B cell (primary cell): ENCODE results near the gene CFAP61. TPM values are rescaled to one million over a fixed set of nuclear protein-coding genes. Genes with fewer than 3 reads are reported as not detected.

Source experiments
- ATAC-seq: fragments of 200-7000 bp; cut with Tn5 transposase; one replicate; pipeline ENCODE4 v1.10.0; 2021; ENCODE audit warnings: low read depth, mild to moderate bottlenecking, moderate number of reproducible peaks, moderate library complexity
- CTCF ChIA-PET: fragments of 350-600 bp; sonication (Branson Sonifier 250); formaldehyde crosslinking; loops from one replicate; lab custom pipeline; 2021; ENCODE audit warnings: antibody characterized with exemption, inconsistent platforms; lab: Charles Lee
- POLR2A ChIA-PET: fragments of 350-600 bp; sonication (Branson Sonifier 250); formaldehyde crosslinking; loops from one replicate; lab custom pipeline; 2021; ENCODE audit warnings: antibody characterized with exemption; lab: Charles Lee
- DNase-seq: peaks from one replicate; pipeline ENCODE4 v3.0.0; 2013
- H2AFZ ChIP-seq: 2 replicates; pipeline ENCODE4 v1.6.1; 2012; ENCODE audit warnings: mild to moderate bottlenecking, low read depth, low read length; ENCODE audit not compliant: insufficient read depth, poor library complexity, severe bottlenecking
- H3K27ac ChIP-seq, 2 donors: 1 replicate in 1 of 2; 2 replicates in 1 of 2; pipeline ENCODE4 v1.5.1; 2012 to 2013; ENCODE audit warnings: low read length in 2 of 2, mild to moderate bottlenecking in 2 of 2, moderate library complexity in 1 of 2
- H3K27me3 ChIP-seq, 4 experiments: fragments of 200-600 bp in 1 of 4; sonication (generic) in 1 of 4; replicated peaks in 1 of 4; 1 replicate in 2 of 4; 2 replicates in 2 of 4; pipeline versions ENCODE4 v1.6.1 to v1.7.0; 2013 to 2016; ENCODE audit warnings: low read length in 3 of 4, mild to moderate bottlenecking in 2 of 4, mixed read lengths in 1 of 4, moderate library complexity in 1 of 4; ENCODE audit not compliant: insufficient read depth in 4 of 4, control insufficient read depth in 3 of 4; ENCODE audit errors: control extremely low read depth in 1 of 4
- H3K36me3 ChIP-seq, 2 experiments: replicated peaks in 1 of 2; 1 replicate in 1 of 2; 2 replicates in 1 of 2; pipeline versions ENCODE4 v1.6.1 to v1.7.1; 2013; ENCODE audit warnings: low read length in 1 of 2; ENCODE audit not compliant: insufficient read depth in 2 of 2, control insufficient read depth in 1 of 2; ENCODE audit errors: control extremely low read depth in 1 of 2, extremely low read depth in 1 of 2
- H3K4me1 ChIP-seq, 2 donors: fragments of 200-600 bp in 1 of 2; sonication (generic) in 1 of 2; 1 replicate in 1 of 2; 2 replicates in 1 of 2; pipeline versions ENCODE4 v1.5.1 to v1.6.1; 2013 to 2017; ENCODE audit warnings: low read length in 2 of 2; ENCODE audit not compliant: control insufficient read depth in 2 of 2, insufficient read depth in 2 of 2
- H3K4me2 ChIP-seq: replicated peaks from 2 replicates; pipeline ENCODE3; 2012; ENCODE audit warnings: mild to moderate bottlenecking, low read depth, low read length; ENCODE audit not compliant: poor library complexity, severe bottlenecking
- H3K4me3 ChIP-seq, 5 experiments: fragments of 200-600 bp in 1 of 5; sonication (generic) in 1 of 5; 1 replicate in 3 of 5; 2 replicates in 2 of 5; pipeline versions ENCODE4 v1.5.1 to v1.7.0; 2011 to 2016; ENCODE audit warnings: low read length in 4 of 5, mild to moderate bottlenecking in 4 of 5, low read depth in 2 of 5, control low read depth in 1 of 5, moderate library complexity in 1 of 5; ENCODE audit not compliant: insufficient read depth in 1 of 5; ENCODE audit errors: control extremely low read depth in 1 of 5, extremely low read depth in 1 of 5
- H3K79me2 ChIP-seq: fragments of 200-600 bp; sonication (generic); one replicate; pipeline ENCODE4 v1.6.0; 2016; ENCODE audit warnings: low read length; ENCODE audit not compliant: control insufficient read depth, insufficient read depth
- H3K9ac ChIP-seq: fragments of 200-600 bp; sonication (generic); 2 replicates; pipeline ENCODE4 v1.6.1; 2017; ENCODE audit warnings: mild to moderate bottlenecking, low read length, moderate library complexity
- H3K9me3 ChIP-seq, 3 donors: one replicate each; pipeline versions ENCODE4 v1.6.1 to v1.7.1; 2013; ENCODE audit warnings: low read length in 2 of 3; ENCODE audit not compliant: control insufficient read depth in 2 of 3, insufficient read depth in 1 of 3; ENCODE audit errors: control extremely low read depth in 1 of 3
- H4K20me1 ChIP-seq: 2 replicates; pipeline ENCODE4 v1.6.0; 2012; ENCODE audit warnings: mild to moderate bottlenecking, low read length; ENCODE audit not compliant: insufficient read depth, control insufficient read depth, poor library complexity, severe bottlenecking
- H3K27ac Mint-ChIP-seq: one replicate; pipeline ENCODE4 v1.8.0; 2021; ENCODE audit warnings: mixed read lengths
- H3K27me3 Mint-ChIP-seq: one replicate; pipeline ENCODE4 v1.8.0; 2021; ENCODE audit warnings: mixed read lengths
- H3K4me1 Mint-ChIP-seq: one replicate; pipeline ENCODE4 v1.8.0; 2021; ENCODE audit warnings: mixed read lengths
- H3K4me3 Mint-ChIP-seq: one replicate; pipeline ENCODE4 v1.8.0; 2021; ENCODE audit warnings: mixed read lengths
- H3K9me3 Mint-ChIP-seq: one replicate; pipeline ENCODE4 v1.8.0; 2022; ENCODE audit warnings: mixed read lengths; ENCODE audit not compliant: insufficient read depth
- CTCF ChIP-seq: fragments of 200-600 bp; IDR thresholded peaks from one replicate; pipeline ENCODE4 v1.8.0; 2022; ENCODE audit warnings: antibody characterized with exemption, mild to moderate bottlenecking
- EZH2 ChIP-seq: IDR thresholded peaks from 2 replicates; pipeline ENCODE4 v1.6.1; 2012; ENCODE audit warnings: borderline replicate concordance, low read depth, mild to moderate bottlenecking, moderate library complexity, low read length; ENCODE audit not compliant: insufficient read depth, poor library complexity, severe bottlenecking
- WGBS: methylation state at CpG from one replicate; pipeline ENCODE4 v1.1.5; 2013; ENCODE audit warnings: missing lambda C conversion rate; ENCODE audit not compliant: insufficient coverage; 5-methylcytosine and 5-hydroxymethylcytosine counted together
- intact Hi-C: fragments of 100-400 bp; cut with micrococcal nuclease; formaldehyde crosslinking; loops from one replicate; pipeline ENCODE4 v1.10.0; 2022
- polyA plus RNA-seq: library from polyadenylated mRNA; depleted of rRNA; stranded (reverse); fragments of >200 nt; gene quantifications from 2 replicates; pipeline ENCODE4 v1.2.3, GENCODE V29; 2012
- total RNA-seq, 2 donors: library from RNA; stranded (reverse); fragments of 120-200 nt in 1 of 2; gene quantifications; 1 replicate in 1 of 2; 2 replicates in 1 of 2; pipeline versions ENCODE4 v1.2.3 to v1.2.4, GENCODE V29; 2013 to 2022

The CFAP61 gene
- total and polyA plus RNA-seq, 2 donors (not counting 1 experiment from before 2014, with no cell fraction given), result not detected

- Histone ChIP-seq H3K4me3 (no peak overlapping the region), H3K9me3 (peaks cover 0 to 5% (median 3%) of the 10 kb centered on the region in 3 donors), H2AFZ (no peak overlapping the region), H3K4me2 (no peak overlapping the region), H3K36me3 (no peaks in the 10 kb centered on the region), H3K27ac (no peak overlapping the region), H3K9ac (no peak overlapping the region), H3K4me1 (no peaks in the 10 kb centered on the region), H4K20me1 (no peaks in the 10 kb centered on the region), H3K79me2 (no peaks in the 10 kb centered on the region), H3K27me3 (peaks cover 0 to 23% (median 20%) of the 10 kb centered on the region in 4 experiments)
- Mint-ChIP-seq H3K4me3 (no peak overlapping the region), H3K27ac (no peak overlapping the region), H3K27me3 (peaks cover 49% of the 10 kb centered on the region), H3K9me3 (no peaks in the 10 kb centered on the region), H3K4me1 (no peaks in the 10 kb centered on the region)
- TF ChIP-seq EZH2 (no peak), CTCF (no peak)
- ChIA-PET CTCF (no interaction called here), POLR2A (no interaction called here)
- 77% methylated on average over 2 of the region's 8 CpGs for WGBS
- ATAC-seq, result no peak
- no peak for DNase-seq
- intact Hi-C loops, result no loop called here
These were observed 323.5 kb downstream of the CFAP61 start for GRCh38 chr20:20375862-20376261.

GRCh38 chr20:20386192-20386591 lies 333.9 kb downstream of the CFAP61 start:
- CTCF ChIA-PET, result no interaction called here
- H3K79me2 ChIP-seq, result no peaks in the 10 kb centered on the region
- POLR2A ChIA-PET, result no interaction called here
- peaks cover 0 to 6% (median 2%) of the 10 kb centered on the region in 4 experiments for H3K27me3 ChIP-seq
- Mint-ChIP-seq H3K9me3 (no peaks in the 10 kb centered on the region), H3K4me1 (no peaks in the 10 kb centered on the region), H3K27ac (no peak overlapping the region), H3K27me3 (peaks cover 10% of the 10 kb centered on the region), H3K4me3 (no peak overlapping the region)
- DNase-seq (no peak), ATAC-seq (no peak)
- no peaks in the 10 kb centered on the region for H4K20me1 ChIP-seq
- TF ChIP-seq EZH2 (no peak), CTCF (no peak)
- H3K4me3 ChIP-seq, result no peak overlapping the region
- no peak overlapping the region for H3K9ac ChIP-seq
- no peak overlapping the region for H3K4me2 ChIP-seq
- intact Hi-C loops, result no loop called here
- no peak overlapping the region for H3K27ac ChIP-seq
- H3K9me3 ChIP-seq, result peaks cover 0 to 1% (median 0%) of the 10 kb centered on the region in 3 donors
- H2AFZ ChIP-seq, result no peak overlapping the region
- no peaks in the 10 kb centered on the region for H3K36me3 ChIP-seq
- H3K4me1 ChIP-seq, result no peaks in the 10 kb centered on the region
- WGBS, result 89% methylated on average over 8 of the region's 9 CpGs
